Measurements from ENCODE around the gene PKDCC.
"Not testable (repeated sequence)": the region's sequence is repeated elsewhere in the genome, so short reads cannot be mapped to it uniquely, and the experiment has no call there.

Gene PKDCC

DNA sequence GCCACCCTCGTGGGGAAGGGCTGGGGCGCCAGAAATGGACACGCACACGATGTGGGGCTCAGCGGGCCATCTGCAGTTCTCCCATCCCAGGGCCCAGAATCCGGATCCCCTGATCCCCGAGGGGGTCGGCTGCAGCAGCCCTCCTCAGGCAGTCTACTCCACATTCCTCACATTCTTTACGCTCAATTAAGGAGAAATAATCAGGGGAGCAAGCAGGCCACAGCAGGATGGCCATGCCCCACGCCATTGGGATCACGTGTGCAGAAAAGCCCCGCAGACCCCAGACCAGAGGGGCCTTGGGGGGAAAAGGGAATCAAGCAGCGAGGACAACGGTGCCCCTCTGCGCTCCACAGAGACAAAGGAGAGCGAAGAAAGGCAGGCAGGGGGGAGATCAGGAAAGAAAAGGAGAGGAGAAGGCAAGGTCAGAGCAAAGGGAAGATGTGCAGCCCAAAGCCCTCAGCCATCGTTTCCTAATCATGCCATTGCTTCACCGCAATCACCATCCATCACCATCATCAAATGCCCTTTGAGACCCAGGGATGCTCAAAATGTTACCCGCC lies 17.5 kb upstream of the PKDCC start:
- no peak for DNase-seq (ENCODE audit: low read depth in 2 of 2)

DNA sequence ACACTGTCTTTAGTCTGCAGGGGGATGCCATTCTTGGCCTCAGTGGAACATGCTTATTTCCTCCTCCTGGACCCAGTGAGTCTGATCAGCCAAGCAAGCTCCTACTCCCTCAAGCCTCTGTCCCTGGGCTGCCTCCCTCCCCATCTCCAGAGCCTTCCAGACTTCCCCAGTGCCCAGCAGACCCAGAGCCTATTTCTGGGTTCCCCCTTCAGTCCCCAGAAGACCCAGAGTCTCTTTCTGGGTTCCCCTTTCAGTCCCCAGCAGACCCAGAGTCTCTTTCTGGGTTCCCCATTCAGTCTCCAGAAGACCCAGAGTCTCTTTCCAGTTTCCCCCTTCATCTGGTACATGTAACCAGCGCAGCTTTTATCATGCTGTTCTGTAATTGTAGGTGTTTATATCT lies 17.0 kb upstream of the PKDCC start:
- DNase-seq (ENCODE audit: low read depth in 2 of 2) = no peak

DNA sequence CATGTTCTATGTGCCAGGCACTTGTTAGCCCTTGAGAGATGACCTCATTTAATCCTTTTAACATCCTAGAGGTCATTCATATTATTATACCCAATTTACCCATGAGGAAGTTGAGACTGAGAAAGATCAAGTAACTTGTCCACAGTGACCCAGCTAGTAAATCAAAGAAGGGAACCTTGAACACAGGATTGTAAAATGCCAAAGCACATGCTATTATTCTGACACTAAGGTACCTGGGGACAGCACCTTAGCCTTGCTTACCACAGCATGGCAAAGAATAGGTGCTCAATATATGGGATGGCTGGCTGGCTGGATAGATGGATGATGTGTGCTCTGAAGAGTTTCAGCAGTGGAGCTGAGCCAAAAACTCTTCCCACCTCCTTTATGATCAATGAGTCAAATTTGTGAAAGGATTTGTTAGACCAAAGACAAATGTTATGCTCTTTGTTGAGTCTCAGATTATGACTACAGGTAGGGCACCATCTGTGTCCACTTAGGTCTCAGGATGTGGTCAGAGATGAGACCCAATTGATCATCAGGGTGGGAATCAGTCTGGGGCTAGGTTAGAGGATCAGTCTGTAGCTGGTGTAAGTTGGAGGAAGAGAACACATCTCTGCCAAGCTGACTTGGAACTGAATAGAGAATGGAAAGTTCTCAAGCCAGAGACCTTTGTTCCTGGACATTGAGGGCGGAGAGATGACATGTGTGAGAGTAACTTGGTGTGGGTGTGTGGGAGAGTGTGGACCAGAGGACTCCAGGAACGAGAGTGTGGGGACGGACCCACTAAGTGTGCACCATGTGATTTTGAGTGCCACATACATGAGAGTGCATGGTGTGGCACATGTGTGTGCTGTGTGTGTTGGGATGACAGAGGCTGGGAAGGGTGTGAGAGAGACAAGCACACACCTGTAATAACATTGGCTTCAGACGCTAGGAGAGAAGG lies 16.3 kb upstream of the PKDCC start:
- DNase-seq (ENCODE audit: low read depth in 2 of 2) = no peak

DNA sequence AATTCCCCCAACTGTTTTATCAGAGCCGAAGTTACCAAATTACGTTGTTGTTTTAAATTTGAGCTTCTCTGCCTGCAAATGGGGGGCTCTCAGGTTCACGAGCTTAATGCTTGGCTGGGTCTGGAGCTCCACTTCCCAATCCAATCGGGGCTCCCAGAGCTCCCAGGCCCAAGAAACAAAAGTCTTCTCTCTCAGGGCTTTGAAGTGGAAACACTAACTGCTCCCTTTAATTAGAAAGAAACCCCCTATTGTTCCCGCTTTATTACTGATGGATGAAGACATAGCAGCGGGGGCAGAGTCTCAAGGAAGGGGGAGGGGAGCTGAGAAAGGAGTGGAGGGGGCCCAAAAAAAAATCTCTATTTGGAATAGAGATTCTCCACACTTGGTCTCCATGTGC lies 15.6 kb upstream of the PKDCC start:
- no peak for DNase-seq (ENCODE audit: low read depth in 2 of 2)

DNA sequence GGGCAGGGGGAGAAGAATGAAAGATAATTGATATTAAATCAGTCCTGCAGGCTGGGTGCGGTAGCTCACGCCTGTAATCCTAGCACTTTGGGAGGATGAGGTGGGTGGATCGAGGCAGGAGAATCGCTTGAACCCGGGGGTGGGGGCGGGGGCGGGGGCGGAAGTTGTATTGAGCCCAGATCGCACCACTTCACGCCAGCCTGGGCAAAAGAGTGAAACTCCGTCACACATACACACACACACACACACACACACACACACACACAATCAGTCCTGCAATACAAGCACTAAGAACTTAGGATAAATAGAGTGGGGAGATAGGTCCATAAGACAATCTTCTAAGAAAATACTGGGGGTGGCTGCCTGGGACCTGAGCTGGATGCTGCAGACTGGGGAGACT lies 15.1 kb upstream of the PKDCC start:
- no peak for DNase-seq (ENCODE audit: low read depth in 2 of 2)

DNA sequence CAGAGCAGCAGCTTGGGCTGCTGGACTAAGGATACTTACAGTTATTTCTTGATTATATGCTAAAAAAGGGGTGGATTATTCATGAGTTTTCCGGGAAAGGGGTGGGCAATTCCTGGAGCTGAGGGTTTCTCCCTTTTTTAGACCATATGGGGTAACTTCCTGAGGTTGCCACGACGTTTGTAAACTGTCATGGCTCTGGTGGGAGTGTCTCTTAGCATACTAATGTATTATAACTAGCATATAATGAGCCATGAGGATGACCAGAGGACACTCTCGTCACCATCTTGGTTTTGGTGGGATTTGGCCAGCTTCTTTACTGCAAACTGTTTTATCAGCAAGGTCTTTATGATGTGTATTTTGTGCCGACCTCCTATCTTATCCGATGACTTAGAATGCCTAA lies 13.7 kb upstream of the PKDCC start:
- DNase-seq (ENCODE audit: low read depth in 2 of 2) = not testable (repeated sequence)

DNA sequence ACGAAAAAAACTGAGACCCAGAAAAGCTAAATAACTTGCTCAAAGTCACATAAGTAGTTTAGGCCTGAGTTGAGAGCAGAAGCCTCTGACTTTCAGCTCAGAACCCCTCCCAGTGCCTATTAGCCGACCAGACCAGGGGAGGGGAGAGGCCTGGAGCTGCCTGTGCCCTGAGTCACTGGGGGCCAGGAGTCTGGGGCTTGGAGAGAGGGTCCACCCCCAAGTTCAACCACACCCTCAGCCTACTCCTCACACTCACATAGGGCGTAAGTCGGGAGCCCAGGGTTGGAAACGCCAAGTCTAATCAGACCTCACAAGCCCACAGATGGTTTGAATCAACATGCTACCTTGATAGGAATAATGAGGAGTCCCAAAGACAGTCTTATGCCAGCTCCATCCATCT lies 12.6 kb upstream of the PKDCC start:
- no peak for DNase-seq (ENCODE audit: low read depth in 2 of 2)

DNA sequence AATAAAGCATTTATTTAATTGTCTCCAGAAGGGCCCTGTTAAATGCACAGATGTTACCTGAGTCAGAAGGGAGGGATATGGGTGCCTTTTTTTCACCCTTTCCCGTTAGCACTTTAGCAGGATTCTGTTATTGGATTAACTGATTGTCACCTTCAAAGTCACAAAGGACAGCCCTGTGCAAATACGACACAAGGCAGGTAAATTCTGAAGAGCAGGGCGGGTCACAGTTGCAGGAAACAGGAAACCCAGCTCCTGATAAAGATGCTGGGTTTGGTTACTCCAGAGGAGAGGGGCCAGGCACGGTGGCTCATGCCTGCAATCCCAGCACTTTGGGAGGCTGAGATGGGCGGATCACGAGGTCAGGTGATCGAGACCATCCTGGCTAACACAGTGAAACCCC lies 11.4 kb upstream of the PKDCC start:
- no peak for DNase-seq (ENCODE audit: low read depth in 2 of 2)

DNA sequence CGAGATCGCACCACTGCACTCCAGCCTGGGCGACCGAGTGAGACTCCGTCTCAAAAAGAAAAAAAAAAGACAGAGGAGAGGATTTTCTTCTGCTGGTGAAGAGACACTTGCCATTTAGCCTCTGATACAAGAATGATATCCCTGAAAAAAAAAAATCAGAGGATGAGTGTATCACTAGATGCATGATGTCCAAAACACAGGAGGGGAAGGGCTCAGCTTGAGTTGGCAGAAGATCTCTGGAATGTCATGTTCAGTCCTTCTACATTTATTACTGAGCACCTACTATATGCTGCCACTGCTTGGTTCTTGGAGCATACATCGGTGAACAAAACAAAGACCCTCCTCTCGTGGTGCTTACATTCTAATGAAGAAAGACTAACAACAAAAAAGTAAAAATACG lies 10.9 kb upstream of the PKDCC start:
- no peak for DNase-seq (ENCODE audit: low read depth in 2 of 2)

DNA sequence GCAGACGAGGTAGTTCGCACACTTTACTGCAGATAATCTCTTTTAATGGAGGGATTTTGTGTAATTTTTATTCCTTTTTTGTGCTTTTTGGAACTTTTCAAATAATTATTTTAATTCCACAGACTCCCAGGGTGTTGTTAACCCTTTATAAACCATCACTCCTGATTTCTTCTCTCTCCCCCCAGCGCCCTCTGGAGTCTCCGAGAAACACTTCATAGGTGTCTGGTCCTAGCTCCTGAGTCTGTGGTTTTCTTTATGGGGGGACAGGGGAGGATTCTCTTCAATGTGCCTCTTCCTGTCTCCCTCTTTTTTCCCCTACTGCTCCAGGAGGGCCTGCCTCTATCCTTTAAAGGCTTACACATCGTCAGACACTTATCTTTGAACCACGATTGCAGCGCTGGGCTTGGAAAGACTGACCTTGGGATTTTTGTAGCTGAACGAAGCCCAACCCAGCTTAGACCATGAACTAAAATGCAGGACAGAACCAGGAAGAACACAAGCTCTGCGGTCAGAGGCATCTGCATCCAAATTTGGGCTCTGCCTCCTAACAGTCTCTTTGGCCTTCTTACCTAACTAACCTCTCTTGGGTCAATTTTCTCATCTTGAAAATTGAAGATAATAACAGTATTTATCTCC lies 7.1 kb upstream of the PKDCC start:
- no peak for DNase-seq (ENCODE audit: low read depth in 2 of 2)

DNA sequence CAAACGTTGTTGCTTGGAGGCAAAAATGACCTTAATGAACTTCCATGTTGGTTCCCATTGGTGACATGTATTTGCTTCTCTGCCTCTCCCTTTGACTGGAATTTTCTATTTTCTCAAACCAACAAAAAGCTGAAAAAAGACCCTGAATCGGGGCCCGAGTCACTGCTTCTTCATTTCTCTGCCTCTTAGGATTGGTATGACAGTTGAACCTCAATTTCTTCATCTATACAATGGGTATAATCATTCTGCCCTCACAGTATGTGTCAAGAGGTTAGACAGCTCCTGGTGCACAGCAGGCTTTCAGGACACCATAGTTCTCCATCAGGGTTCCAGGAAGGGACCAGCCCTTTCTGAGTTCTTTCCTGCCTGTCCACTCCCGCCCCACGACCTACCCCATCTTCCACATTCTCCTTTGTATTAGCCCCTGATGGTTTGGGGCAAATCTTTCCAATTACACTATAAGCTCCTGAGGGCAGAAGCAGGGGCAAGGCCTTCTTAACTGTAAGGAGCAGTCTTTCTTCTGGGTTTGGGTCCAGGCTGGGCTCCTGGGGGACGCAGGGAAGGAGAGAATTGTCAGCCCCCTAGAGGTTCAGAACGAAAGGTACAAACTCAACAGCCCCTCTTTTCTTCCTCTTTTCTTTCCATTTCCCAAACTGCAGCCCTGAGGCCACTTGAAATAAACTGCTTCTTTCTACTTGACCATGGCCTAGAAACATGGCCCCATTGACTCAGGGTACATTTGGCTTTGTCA lies 6.3 kb upstream of the PKDCC start:
- DNase-seq (ENCODE audit: low read depth in 2 of 2) = no peak

DNA sequence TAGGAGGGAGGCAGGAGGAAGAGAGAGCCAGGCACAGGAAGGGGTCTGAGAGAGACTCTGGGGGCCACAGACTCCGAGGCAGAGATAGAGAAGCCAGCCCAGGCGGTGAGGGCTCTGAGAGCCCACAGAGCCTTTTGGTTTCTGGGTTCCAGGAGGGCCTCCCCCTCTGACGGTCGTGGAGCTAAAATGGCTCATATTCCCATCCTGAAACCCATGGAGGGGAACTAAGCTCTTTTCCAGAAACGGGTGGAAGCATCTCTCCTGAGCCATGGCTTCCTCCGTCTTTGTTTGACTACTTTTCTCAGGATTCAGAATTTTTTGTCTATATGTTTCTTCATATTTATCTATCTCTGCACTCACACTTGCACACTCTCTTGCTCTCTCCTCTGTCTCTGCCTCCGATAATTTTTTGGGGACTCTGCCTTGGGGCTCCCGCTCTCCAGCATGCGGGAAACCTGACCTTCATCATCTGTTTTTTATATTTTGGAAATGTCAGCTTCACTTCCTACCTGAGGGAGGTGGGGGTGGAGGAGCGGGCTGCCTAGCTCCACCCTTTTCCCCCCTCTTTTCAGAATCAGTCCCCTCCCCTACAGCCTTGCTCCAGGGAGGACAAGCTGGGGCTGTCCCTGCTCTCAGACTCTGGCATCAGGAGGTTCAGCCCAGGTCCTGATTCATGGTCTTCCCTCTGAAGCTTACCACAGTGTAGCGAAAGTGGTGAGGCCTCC lies 5.0 kb upstream of the PKDCC start:
- no peak for DNase-seq (ENCODE audit: low read depth in 2 of 2)

DNA sequence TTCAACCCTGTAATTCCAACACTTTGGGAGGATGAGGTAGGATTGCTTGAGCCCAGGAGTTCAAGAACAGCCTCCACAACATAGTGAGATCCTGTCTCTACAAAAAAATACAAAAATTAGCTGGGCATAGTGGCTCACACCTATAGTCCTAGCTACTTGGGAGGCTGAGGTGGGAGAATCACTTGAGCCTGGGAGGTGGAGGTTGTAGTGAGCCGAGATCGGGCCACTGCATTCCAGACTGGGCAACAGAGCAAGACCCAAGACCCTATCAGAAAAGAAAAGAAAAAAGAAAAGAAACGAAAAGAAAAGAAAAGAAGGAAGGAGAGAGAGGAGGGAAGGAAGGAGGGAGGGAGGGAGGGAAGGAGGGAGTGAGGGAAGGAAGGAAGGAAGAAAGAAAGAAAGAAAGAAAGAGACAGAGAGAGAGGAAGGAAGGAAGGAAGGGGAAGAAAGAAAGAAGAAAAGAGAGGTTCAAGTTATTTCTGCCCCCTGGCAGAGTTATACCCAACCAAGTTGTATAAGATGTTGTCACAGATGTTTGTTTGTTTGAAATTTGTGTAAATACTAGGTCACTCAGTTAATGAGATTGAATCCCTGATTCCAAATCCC lies 3.9 kb upstream of the PKDCC start:
- no peak for DNase-seq (ENCODE audit: low read depth in 2 of 2)

DNA sequence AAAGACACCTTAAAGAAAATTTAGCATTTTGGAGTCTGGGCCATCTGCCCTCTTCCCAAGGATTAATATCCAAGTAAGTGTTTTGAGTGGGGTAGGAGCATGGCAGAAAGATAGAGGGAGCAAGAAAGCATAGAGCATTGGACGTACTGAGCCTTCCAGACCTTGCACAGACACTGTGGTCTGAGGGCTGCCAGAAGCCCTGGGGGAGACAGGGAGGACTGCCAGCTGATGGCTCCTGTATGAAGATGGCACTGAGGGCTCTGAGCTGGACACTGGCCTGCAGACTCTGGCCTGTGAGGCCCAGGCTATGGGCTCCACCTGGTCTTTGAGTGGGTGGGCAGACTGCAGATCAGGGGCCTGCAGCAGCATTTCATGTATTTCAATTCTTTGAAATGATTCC lies 2.9 kb upstream of the PKDCC start:
- DNase-seq (ENCODE audit: low read depth in 2 of 2) = no peak

DNA sequence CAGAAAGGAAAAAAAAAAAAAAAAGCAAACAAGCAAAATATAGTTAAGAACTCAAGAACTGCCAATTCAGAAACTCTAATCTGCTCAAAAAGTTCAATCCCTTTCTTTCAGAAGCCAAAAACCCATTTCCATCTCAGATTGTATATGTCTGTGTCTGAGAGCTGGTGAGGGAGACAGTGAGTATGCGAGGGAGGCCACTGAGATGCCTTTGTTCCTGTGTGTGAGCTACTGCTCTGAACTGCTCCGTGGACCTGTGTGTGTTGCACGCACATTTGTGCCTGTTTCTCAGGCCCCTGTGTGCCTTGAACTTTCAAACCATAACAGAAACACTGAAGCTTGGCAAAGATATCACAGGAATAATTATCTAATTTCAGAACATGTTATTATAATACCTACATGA lies 2.5 kb upstream of the PKDCC start:
- DNase-seq (ENCODE audit: low read depth in 2 of 2) = no peak

DNA sequence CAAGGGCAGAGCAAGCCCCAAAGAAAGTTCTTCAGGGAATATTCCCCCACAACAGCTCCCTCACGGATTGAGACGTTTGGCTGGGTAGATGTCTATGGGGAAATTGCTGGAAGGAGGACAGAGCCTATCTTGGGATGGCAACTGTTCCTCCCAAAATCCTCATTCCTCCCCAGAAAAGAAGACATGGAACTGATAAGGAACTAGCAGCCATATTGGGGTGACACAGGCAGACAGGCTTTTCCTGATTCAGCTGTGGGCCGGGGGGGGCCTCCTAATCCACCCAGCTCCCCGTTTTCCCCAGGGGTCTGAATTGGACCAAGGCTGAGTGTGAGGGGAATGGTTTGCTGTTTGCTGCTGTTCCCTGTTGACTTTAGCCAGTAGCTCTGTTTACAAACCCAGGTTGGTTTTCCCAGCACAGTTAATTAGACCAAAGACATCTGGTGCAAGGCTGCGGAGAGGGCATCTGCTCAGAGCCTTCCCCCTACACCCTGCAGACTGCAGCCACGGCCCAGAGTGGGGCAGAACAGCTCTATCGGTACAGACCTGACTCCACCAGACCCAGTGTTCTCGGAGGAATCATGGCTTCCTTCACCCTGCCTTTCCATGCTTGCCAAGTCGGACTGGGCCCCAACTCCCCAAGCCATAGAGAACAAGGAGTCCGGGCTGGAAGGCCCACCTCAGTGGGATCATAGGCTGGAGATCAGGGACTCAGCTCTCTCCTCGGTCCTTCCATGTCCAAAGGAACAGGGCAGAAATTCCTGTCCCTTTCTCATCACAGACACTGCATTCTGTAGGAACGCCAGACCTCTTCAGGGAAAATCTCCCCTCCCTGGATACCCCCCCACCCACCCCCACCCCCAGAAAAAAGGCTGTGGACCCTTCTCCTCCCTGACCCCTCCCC lies 1.7 kb upstream of the PKDCC start:
- no peak for DNase-seq (ENCODE audit: low read depth in 2 of 2)

DNA sequence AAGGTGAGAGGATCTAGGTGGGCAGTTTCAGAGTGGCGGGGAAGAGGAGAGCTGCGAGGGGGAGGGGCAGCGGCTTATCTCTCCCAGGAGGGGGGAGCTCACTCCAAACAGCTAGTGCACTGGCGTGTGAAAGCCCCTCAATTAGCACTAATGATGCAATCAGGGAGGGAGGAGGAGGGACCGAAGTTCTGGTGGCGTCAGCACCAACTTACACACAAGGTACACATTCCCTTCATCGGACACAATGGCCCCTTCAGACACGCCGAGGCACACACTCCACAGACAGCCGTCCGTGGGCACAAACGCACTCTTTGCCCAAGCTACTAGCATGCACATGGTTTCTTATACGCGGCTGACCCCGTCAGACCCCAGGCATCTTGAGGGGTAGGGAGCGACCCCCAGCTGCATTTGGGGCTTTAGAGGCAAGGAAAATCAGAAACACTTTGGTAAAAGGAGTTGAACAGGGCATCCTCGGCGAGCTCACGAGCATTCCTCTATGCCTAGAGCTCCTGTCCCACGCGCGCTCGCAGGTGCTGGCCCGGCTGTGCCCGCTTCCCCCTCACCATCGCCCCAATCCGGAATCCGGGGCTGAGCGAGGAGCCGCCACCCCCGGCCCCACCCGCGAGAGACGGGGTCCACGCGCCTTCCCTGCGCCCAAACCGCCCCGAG lies 868 bp upstream of the PKDCC start:
- no peak for DNase-seq (ENCODE audit: low read depth in 2 of 2)

DNA sequence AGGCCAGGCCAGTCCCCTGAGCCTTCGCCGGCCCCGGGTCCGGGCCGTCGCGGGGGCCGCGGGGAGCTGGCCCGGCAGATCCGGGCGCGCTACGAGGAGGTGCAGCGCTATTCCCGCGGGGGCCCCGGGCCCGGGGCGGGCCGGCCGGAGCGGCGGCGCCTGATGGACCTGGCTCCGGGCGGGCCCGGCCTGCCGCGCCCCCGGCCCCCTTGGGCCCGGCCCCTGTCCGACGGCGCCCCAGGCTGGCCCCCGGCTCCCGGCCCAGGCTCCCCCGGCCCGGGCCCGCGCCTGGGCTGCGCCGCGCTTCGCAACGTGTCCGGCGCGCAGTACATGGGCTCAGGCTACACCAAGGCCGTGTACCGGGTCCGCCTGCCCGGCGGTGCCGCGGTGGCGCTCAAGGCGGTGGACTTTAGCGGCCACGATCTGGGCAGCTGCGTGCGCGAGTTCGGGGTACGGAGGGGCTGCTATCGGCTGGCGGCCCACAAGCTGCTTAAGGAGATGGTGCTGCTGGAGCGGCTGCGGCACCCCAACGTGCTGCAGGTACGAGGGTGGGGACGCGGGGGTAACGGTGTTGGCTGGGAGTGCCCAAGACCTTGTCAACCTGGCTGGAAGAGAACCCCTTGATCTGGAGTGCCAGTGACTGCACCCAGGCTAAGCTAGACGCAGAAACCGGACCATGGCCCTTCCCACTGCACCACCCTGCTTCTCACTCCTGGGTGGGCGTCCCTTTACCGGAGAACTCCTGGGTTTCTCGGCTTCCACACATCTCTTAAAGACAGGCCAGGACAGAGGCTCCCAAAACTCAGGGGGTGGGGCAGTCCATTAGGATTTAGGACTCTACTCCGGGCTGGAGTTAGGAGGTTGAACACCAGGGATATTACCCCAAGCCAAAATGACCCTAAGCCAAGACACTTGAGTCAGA lies 739 bp downstream of the PKDCC start:
- no peak for DNase-seq (ENCODE audit: low read depth in 2 of 2)
